Measurements from ENCODE around the gene OR2AG1.
A peak's percentile ranks its signal among the peaks of the same experiment; 100 is the strongest.

The OR2AG1 gene

DNA sequence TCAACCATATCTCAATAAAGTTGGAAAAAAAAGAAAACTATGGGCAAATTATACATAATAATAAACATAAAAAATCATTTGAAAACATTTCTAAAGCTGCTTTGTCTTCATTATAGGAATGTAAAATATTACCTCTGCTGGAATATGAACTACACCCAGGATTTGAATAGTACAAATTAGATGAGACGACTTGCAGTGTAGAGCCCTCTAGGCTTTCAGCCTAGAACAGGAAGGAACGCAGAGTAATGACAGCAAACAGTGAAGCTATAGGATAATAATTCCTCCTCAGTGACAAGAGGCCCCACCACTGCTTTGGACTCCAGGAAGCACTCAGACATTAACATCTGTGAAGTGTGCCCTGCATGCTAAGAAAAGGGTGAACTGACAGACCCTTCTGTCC, 7.7 kb downstream of the OR2AG1 start:
- DNase-seq (ENCODE audit: low read depth, low spot score), result no peak

GRCh38 chr11:6794639-6795038, 11.8 kb downstream of the OR2AG1 start:
- no peak for DNase-seq (ENCODE audit: low read depth, low spot score)

GRCh38 chr11:6799402-6799801, 16.6 kb downstream of the OR2AG1 start, which contains the start of gene OR6A2:
OR6A2 (minus strand) TSS chr11:6799689; CDS start chr11:6795708, 3,981 bp downstream.
- no peak for DNase-seq (ENCODE audit: low read depth, low spot score)

DNA sequence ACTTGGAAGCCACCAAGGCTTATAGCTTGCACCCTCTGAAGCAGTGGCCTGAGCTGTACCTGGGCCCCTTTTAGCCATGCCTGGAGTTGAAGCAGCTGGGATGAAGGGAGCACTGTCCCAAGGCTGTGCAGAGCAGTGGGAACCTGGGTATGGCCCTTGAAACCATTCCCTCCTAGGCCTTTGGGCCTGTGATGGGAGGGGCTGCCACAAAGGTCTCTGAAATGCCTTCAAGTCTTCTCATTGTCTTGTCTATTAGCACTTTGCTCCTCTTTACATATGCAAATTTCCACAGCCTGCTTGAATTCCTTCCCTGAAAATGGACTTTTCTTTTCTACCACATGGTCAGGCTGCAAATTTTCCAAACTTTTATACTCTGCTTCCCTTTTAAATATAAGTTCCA, 18.3 kb downstream of the OR2AG1 start:
- peak; percentile 63 for DNase-seq (ENCODE audit: low read depth, low spot score)

DNA sequence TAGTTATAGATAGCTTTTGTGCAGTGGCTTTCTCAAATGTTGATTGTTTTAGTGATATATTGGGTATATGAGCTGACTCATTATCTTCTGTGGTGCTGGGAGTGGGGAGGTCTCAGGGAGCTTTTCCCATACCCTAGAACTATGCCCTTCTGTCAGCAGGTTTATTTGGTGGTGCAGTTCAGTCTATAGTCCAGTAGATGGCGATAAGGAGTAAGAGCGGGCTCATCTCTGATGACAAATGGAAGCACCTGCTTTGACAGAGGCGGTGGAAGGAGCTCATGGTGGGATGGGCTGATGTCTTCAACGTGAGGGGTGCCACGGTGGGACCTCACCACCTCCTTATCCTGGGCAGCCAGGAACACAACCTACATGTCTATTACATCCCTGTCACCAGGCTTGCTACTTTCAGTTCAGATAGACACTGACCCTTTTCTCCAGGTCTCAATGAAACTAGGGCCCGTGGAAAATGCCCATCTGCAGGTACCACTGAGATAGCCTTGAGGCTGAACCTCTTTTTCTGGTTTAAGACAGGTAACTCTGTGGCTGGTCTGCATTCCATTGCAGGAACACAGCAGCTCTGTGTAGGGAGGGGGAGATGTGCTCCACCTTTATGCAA, 29.7 kb downstream of the OR2AG1 start:
- peak; percentile 44 for DNase-seq (ENCODE audit: low read depth, low spot score)

- DNase-seq (ENCODE audit: low read depth, low spot score), result no peak
Measured at GRCh38 chr11:6813656-6814055, 30.8 kb downstream of the OR2AG1 start.

- peak; percentile 44 for DNase-seq (ENCODE audit: low read depth, low spot score)
Measured at GRCh38 chr11:6817694-6818093, 34.9 kb downstream of the OR2AG1 start.

DNA sequence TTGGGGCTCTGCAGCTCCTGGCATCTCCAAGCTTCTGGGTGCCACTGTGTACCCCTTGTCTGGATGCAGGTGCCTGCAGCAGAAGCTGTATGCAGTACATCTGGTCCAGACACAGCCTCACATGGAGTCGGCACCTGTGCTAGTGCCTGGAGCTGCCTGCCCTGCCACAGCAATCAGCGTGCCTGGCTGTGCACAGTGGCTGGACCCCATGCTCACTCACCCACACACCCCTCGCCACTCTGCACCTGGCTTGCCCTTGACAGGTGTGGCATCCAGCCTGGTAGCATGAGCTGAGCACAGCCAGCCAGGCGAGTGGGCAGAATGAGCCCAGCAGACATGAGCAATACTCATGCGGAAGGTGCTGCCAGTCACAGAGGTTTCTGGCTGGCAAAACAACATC, 36.1 kb downstream of the OR2AG1 start:
- no peak for DNase-seq (ENCODE audit: low read depth, low spot score)

DNA sequence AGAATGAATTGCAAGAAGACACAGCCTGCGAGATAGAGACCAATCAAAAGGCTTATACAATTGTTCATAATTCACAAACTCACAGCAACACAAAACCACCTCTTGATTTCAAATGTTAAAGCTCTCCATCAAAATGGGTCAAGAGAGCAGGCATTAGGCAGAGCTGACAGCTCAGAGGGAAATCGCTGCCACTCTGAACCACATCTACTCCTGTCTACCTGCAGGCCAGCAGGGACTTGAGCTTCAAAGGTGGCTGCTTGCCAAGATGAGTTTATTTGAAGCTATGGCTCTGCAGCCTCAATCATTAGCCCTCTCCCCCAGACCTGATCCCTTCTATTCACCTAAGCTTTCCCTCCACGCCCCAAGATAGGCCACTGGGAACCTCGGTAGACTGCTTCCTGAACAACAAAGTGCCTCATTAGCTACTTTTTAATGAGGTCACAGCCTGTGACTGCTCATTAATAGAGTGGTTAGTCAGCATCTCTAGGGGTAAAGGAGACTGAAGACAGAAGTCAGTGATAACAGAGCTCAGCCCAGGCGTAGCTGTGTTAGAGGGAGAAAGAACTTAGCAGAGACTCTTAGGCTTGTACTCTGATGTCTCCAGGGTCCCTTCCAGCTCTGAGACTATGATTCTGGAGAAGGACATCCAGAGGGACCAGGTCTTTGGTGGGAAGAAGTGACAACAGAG, 41.5 kb downstream of the OR2AG1 start:
- DNase-seq (ENCODE audit: low read depth, low spot score), result no peak

- no peak for DNase-seq (ENCODE audit: low read depth, low spot score)
Measured at GRCh38 chr11:6825231-6825744, 42.5 kb downstream of the OR2AG1 start.

DNA sequence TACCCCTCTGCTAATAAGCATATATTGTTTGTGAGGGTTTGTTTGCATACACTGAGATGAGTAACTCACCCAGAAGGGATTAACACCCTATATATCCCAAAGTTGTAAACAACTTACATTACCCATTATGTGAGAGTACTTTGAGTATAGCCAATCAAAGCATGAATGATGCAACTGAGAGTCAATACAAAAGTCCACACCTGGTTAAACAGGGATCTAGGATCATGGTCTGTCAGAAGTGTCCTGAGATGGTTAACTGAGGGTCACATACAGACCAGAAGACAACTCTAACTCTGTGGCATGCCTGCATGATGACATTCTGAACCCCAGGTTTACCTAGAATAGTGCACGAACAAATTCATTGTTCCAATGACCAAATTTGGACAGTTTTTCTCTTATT, 45.3 kb downstream of the OR2AG1 start:
- no peak for DNase-seq (ENCODE audit: low read depth, low spot score)

GRCh38 chr11:6833356-6833755, 50.5 kb downstream of the OR2AG1 start:
- no peak for DNase-seq (ENCODE audit: low read depth, low spot score)

GRCh38 chr11:6834021-6834420, 51.2 kb downstream of the OR2AG1 start:
- no peak for DNase-seq (ENCODE audit: low read depth, low spot score)

Measured in ELF-1 (cell line).